Measurements from ENCODE around the gene GRIPAP1. TPM values are rescaled to one million over a fixed set of nuclear protein-coding genes. Genes with fewer than 3 reads are reported as not detected.

Gene GRIPAP1
- total RNA-seq, 3 donors from 2014 or later, result 31.4 to 47.2 (median 34.1) TPM

GRCh38 chrX:49030283-49030682 is 28.2 kb upstream of the GRIPAP1 start:
- H3K4me1 ChIP-seq, result no peaks in the 10 kb centered on the region
- H3K36me3 ChIP-seq, result no peaks in the 10 kb centered on the region
- no peak for TF ChIP-seq POLR2A (IDR thresholded peaks at IDR 0.05)
- TF ChIP-seq, protein P1, sequence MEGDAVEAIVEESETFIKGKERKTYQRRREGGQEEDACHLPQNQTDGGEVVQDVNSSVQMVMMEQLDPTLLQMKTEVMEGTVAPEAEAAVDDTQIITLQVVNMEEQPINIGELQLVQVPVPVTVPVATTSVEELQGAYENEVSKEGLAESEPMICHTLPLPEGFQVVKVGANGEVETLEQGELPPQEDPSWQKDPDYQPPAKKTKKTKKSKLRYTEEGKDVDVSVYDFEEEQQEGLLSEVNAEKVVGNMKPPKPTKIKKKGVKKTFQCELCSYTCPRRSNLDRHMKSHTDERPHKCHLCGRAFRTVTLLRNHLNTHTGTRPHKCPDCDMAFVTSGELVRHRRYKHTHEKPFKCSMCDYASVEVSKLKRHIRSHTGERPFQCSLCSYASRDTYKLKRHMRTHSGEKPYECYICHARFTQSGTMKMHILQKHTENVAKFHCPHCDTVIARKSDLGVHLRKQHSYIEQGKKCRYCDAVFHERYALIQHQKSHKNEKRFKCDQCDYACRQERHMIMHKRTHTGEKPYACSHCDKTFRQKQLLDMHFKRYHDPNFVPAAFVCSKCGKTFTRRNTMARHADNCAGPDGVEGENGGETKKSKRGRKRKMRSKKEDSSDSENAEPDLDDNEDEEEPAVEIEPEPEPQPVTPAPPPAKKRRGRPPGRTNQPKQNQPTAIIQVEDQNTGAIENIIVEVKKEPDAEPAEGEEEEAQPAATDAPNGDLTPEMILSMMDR (IDR thresholded peaks at IDR 0.05), result no peak
- TF ChIP-seq POLR2AphosphoS5 (IDR thresholded peaks at IDR 0.05), result no peak
- H3K27me3 ChIP-seq, result peaks cover 0 to 16% of the 10 kb centered on the region in 2 donors
- DNase-seq (ENCODE audit: low spot score in 2 of 2), result no peak
- no peaks in the 10 kb centered on the region for H3K9me3 ChIP-seq
- H3K4me3 ChIP-seq, result no peak overlapping the region
- H3K27ac ChIP-seq, result no peak overlapping the region
- intact Hi-C loops (cut with DNase I; ENCODE audit: low total_unique reads), result no loop called here

- peaks cover 0 to 16% of the 10 kb centered on the region in 2 donors for H3K27me3 ChIP-seq
- intact Hi-C loops (cut with DNase I; ENCODE audit: low total_unique reads), result no loop called here
- TF ChIP-seq, protein P1 (IDR thresholded peaks at IDR 0.05), result no peak
- TF ChIP-seq POLR2A (IDR thresholded peaks at IDR 0.05), result no peak
- no peak for TF ChIP-seq POLR2AphosphoS5 (IDR thresholded peaks at IDR 0.05)
- no peaks in the 10 kb centered on the region for H3K36me3 ChIP-seq
- no peaks in the 10 kb centered on the region for H3K4me1 ChIP-seq
- no peak for DNase-seq (ENCODE audit: low spot score in 2 of 2)
- H3K27ac ChIP-seq, result no peak overlapping the region
- no peaks in the 10 kb centered on the region for H3K9me3 ChIP-seq
- H3K4me3 ChIP-seq, result no peak overlapping the region
These were observed 27.8 kb upstream of the GRIPAP1 start for GRCh38 chrX:49029876-49030275.

DNA sequence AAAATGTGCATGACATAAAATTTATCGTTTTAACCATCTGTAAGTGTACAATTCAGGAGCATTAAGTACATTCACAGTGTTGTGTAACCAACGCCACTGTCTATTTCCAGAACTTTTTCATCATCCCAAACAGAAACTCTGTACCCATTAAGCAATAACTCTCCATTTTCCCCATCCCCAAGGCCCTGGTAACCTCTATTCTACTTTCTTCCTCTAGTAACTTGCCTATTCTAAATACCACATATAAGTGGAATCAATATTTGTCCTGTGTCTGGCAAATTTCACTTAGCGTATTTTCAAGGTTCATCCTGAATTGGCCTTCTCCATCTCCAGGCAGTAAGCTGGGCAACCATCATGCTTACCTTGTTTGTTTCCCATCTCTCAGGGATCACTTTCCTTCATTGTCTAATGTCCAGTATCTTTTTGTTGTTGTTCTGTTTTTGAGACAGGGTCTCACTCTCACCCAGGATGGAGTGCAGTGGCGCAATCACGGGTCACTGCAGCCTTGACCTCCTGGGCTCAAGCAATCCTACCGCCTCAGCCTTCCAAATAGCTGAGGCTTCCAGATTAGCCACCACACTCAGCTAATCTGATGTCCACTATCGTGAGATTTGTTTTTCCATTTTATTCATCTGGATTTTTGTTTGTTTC is 17.7 kb upstream of the GRIPAP1 start:
- Histone ChIP-seq H3K4me3 (no peak overlapping the region), H3K9me3 (no peaks in the 10 kb centered on the region), H3K4me1 (no peaks in the 10 kb centered on the region), H3K27ac (no peak overlapping the region), H3K27me3 (peaks cover 0 to 8% of the 10 kb centered on the region in 2 donors), H3K36me3 (no peaks in the 10 kb centered on the region)
- intact Hi-C loops (cut with DNase I; ENCODE audit: low total_unique reads), result no loop called here
- TF ChIP-seq POLR2A (IDR thresholded peaks at IDR 0.05) (no peak), POLR2AphosphoS5 (IDR thresholded peaks at IDR 0.05) (no peak)
- TF ChIP-seq, protein P1 (IDR thresholded peaks at IDR 0.05), result no peak
- no peak for DNase-seq (ENCODE audit: low spot score in 2 of 2)

- Histone ChIP-seq H3K9me3 (no peaks in the 10 kb centered on the region), H3K4me1 (no peaks in the 10 kb centered on the region), H3K4me3 (no peak overlapping the region), H3K27me3 (peaks cover 0 to 3% of the 10 kb centered on the region in 2 donors), H3K36me3 (no peaks in the 10 kb centered on the region), H3K27ac (no peak overlapping the region)
- TF ChIP-seq, protein P1 (IDR thresholded peaks at IDR 0.05), result no peak
- TF ChIP-seq POLR2A (IDR thresholded peaks at IDR 0.05), result no peak
- intact Hi-C loops (cut with DNase I; ENCODE audit: low total_unique reads), result no loop called here
- no peak for DNase-seq (ENCODE audit: low spot score in 2 of 2)
These were observed 17.0 kb upstream of the GRIPAP1 start for GRCh38 chrX:49019050-49019449.

DNA sequence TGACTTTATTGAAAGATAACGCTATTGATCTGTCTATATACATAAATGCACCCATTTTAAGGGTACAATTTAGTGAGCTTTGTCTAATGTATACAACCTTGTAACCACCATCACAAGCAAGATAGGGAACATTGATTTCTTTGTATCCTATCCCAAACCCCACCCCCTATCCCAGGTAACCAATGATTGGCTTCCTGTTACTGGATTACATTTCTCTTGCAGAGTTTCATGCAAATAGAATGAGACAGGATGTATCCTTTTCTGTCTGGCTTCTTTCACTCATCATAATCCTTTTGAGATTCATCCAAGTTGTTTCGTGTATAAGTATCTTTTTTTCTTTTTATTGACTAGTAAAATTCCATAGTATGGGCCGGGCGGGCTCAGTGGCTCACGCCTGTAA is 1.6 kb upstream of the GRIPAP1 start:
- intact Hi-C loops (cut with DNase I; ENCODE audit: low total_unique reads), result no loop called here
- TF ChIP-seq POLR2AphosphoS5 (IDR thresholded peaks at IDR 0.05) (no peak), POLR2A (IDR thresholded peaks at IDR 0.05) (no peak)
- TF ChIP-seq, protein P1 (IDR thresholded peaks at IDR 0.05), result no peak
- Histone ChIP-seq H3K27ac (no peak overlapping the region), H3K36me3 (no peaks in the 10 kb centered on the region), H3K4me1 (no peaks in the 10 kb centered on the region), H3K4me3 (no peak overlapping the region), H3K9me3 (no peaks in the 10 kb centered on the region), H3K27me3 (peaks cover 3 to 9% of the 10 kb centered on the region in 2 donors)
- DNase-seq (ENCODE audit: low spot score in 2 of 2), result no peak
